Umbilical cord (tissue), 2 donors: Measurements from ENCODE around the gene FLNA. TPM values are rescaled to one million over a fixed set of nuclear protein-coding genes. Genes with fewer than 3 reads are reported as not detected.
A peak's percentile ranks its signal among the peaks of the same experiment; 100 is the strongest.

Experiments used
- DNase-seq: peaks from one replicate; pipeline ENCODE4 v3.0.0-alpha.2; 2015; ENCODE audit warnings: low spot score
- total RNA-seq: library from RNA; depleted of rRNA; stranded (reverse); fragments of >200 nt; gene quantifications from one replicate; pipeline ENCODE4 v1.2.3, GENCODE V29; 2014; ENCODE audit warnings: low replicate concordance; ENCODE audit not compliant: insufficient read depth

Gene FLNA
- total RNA-seq, 1 donor from 2014 or later: 4,615 TPM

DNA sequence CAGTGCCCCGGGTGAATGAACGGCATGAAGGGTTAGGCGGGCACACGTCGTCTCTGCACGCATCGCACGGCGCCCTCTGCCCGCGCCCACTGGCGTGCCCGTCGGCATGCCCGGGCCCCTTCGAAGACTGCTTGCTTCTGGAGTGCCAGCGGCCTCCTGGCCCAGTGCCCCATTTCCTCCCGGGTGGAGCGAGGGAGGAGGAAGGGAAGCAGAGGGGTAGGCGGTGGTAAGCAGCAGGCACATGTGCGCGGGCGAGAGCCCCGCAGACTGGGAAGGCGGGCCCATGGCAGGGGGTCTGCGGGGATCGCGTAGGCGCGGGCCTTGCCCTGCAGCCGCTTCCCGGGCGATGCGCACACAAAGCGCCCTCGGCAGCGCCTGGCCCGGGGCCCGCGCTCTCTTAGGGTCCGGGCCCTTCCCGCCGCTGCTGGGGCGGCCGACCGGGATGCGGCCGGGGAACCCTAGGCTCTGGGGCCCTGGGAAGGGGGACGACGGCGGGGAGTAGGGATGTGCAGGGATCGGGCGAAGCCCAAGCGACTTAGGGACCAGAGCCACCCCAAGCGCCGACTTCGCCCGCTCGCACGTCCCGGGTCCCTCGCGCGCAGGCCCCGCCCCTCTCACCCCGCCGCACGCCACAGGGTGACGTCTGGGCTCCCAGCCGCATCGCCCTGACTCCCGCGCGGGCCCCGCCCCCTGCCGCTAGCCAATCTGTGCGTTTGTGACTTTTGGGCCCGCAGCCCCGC, 3.8 kb upstream of the FLNA start:
- DNase-seq: peak; percentile 69

DNA sequence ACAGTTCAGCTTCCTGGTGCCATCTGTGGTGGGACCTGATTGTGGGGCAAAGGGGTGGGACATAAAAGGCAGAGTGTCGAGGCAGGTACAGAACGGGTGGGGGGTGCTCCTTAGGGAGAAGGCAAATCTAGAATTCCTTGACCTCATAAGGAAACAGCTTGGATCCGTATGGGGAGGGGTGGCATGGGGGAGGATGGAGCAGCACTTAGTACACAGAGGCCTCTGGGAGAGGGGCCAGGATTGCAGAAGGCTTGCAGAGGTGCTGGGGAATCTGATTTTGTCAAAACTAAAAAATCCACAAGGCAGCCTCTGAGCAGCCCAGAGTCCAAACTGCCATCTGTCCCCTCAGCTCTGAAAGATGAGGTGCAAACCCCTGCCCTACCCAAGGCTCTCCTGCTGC, 2.3 kb upstream of the FLNA start:
- DNase-seq: peak; percentile 41

DNA sequence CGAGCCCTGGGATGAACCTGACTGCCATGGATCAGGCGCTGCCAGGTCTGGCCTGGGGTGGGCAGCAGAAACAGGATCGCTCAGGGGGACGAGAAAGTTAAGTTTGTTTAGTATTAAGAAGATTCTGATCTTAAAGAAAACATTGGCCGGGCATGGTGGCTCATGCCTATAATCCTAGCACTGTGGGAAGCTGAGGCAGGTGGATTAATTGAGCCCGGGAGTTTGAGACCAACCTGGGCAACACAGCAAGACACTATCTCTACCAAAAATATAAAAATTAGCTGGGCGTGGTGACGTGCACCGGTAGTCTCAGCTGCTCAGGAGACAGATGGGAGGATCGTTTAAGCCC, 696 bp upstream of the FLNA start:
- no peak for DNase-seq

DNA sequence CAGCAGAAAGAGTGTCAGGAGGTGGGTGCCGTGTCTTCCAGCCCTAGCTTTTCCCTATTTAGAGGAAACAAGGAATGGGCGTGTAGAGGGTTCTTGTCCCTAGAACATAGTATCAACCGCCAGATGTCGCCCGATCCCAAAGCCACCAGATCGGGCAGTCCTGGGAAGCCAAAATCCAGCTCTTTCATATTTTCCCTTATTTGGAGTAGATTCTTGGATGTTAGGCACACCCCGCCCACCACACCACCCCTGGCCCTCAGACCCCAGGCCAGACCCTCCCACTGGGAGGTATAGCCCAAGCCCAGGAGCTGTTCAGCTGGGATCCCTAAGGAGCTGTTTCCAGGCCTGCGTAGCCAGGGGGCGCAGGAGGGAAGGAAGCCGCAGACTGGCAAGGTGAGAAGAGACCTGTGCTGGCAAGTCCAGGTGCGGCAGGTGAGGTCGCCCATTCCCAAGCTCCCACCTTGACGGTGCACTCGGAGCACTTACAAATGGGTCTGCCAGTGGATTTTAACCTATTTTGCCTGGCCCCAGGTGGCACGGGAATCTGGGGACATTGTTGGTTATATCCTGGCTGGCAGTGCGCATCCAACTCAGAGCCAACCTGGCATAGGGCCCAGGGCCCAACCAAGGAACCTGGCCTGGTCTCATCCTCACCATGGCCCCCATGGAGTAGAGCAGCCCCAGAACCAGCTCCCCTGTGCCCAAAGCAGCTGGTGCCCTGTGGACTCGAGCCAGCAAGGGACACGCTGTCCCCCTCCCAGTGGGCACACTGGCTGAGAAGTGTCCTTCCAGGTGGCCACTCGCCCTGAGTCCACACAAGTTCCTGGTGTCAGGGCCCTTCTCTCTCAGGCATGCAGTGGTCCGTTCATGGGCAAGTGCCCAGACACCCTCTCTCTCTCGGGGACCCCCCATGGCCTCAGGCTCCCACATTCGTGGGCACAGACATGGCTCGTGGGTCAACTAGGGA, 811 bp downstream of the FLNA start:
- peak; percentile 90 for DNase-seq

DNA sequence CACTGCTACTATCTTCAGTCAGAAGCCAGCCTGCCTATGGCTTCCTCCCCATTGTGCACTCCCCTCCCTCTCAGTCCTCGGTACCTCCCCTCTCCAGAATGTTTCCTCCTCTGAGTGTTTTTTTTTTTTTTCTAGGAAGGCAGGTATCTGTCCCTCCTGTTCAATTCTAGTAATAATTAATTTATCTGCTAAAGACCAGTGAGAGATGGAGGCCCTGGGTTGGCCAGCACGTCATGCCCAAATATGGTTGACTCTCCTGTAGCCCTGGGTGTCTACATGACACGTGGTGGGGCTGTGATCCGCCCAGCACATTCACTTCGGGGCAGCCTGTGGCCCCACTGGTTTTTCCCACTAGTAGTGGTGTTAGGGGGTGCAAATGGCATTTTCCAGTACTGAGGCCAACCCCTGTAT, 1.8 kb downstream of the FLNA start:
- DNase-seq: peak; percentile 42

DNA sequence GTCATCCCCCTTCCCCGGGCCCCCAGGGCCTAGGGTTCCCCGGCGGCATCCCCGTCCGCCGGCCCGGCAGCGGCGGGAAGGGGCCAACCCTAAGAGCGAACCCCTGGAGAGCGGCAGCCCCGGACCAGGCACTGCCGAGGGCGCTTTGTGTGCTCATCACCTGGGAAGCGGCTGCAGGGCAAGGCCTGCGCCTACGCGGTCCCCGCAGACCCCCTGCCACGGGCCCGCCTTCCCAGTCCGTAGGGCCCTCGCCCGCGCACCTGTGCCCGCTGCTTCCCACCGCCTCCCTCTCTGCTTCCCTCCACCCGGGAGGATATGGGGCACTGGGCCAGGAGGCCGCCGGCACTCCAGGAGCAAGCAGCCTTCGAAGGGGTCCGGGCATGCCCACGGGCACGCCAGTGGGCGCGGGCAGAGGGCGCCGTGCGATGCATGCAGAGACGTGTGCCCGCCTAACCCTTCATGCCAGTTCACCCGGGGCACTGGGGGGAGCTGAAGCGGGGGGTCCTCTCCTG, 2.6 kb downstream of the FLNA start:
- DNase-seq: no peak

DNA sequence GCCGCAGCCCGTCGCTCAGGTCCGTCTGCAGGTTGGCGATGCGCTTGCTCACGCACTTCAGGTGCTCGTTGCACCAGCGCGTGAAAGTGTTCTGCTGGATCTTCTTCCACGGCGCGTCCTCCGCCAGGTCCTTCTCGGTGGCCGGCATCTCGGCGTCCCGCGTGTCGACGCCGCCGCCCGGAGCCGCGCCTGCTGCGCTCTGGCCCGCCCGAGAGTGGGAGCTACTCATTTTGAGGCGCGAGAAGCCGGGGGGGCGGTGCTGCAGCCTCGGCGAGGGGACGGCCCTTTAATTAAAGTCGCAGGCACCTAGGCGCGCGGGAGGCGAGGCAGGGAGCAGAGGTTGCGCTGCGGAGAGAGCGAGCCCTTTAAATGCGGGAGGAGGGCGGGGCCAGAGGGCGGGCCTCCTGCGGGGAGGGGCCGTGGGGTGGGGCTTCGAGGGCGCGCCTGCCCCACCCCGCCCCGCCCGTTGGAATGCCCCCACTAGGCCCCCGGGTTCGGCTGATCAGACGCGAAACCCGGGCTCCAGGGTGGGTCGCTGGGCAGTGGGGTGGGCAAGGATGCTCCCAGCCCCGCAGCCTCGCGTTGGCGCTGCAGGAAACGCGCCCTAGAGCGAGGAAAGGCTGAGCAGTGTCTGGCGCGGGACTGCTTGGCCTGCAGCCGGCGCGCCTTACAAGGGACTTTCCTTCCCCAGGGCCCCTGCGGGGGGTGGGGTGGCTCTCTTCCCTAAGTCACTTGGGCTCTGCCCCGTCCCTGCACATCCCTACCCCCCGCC, 3.2 kb downstream of the FLNA start:
- DNase-seq: peak; percentile 95

DNA sequence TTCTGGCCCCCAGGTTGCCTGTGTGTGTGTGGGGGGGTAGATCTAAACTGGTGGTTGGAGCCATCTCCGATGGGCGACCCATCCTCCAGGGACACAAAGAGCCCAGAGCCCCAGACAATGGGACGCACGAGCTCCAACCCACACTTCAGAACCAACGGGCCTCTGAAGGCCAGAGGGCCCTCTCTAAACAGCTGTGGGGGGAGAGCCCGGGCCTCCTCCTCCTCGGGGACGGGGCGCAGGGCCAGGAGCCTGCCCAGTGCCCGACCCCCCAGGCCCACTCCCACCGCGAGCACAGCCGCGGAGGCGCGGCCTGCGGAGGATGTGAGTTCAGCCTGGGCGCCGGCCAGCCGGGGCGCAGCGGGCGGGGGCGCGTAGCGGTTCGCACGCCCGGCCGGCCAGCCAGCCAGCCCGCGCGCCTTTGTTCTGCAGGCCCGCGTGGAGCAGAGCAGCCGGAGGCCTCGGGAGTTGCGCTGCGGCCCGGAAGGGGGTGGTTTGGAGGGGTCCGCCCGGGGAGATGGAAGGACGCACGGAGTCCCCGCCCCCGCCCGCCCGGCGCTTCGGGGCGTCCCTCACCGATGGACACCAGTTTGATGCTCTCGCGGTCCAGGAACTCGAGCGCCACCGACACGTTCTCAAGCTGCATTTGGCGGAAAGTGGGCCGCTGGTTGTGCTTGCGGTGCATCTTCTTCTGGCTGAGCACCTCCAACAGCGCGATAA, 4.0 kb downstream of the FLNA start:
- DNase-seq: no peak

DNA sequence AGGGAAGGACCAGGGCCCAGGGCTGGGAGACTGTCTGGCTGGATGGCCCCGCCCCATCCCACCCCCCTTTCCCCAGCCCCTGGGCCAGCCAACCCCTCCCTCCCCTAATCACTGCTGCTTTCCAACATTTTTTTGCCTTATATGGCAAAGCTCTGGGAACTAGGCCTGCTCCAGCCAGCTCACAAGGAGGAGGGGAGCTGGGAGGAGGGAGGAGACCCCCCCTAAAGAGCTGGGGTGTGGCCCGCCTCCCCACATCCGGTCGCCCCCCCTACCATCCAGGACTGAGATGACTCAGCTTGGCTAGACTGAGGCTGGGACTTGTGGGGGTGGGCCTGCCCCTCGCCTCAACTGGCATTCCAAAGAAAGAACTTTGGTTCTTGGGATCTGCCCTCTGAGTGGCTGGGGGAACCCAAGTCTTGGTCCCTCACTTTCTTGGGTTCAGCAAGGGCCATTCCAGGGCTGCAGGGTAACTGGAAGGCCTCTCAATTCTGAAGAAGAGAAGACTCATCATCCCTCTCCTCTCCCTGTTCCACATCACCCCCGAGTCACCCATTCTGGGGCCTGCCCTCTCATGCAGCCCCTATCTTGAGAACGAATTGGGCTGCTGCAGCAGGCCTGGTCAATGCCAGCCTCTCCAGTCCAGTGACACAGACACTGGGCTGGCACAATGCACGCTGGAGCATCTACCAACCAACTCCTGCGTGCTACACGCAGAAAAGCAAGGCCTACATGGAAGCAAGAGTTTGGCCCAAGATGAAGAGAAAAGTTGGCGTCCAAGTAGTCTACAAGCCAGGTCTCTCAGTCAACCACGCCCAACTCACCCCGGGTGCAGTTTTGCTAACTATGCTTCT, 4.8 kb downstream of the FLNA start:
- DNase-seq: peak; percentile 94

DNA sequence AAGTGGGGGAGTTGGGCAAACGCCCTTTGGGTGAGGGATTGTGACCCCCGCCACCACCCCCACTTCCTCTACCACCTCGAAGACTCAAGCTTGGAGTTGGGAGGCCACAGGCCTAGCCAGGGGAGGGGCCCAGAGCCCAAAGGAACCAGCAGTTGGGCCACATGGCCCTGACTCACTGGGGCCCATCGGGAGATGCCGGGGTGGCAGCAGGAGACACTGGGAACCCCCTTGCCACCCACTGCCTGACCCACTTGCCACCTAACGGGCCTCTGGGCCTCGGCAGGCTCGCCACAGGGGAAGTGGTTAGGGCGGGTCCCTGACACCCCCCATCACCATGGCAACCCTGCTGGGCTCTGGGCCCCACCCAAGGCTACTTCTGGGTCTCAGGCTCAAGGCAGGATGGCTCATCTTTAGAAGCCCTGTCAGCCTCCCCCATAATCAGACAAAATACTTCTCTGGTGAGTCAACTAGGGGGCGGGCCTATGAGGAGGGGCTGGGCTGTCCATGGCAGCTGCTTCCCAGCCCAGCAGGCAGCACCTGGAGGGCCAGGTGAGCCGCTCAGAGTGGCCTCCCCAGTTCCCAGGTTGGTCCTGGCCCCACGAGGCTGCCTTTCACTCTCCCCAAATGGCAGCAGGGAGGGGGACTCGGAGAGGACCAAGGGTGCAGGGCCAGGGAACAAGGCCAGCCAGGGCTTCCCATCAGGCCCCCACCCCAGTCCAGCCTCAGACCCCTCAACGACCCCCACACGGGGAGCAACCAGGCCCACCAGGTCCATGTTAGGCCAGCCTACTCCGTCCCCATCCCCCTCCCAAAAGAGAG, 5.6 kb downstream of the FLNA start:
- DNase-seq: peak; percentile 91

DNA sequence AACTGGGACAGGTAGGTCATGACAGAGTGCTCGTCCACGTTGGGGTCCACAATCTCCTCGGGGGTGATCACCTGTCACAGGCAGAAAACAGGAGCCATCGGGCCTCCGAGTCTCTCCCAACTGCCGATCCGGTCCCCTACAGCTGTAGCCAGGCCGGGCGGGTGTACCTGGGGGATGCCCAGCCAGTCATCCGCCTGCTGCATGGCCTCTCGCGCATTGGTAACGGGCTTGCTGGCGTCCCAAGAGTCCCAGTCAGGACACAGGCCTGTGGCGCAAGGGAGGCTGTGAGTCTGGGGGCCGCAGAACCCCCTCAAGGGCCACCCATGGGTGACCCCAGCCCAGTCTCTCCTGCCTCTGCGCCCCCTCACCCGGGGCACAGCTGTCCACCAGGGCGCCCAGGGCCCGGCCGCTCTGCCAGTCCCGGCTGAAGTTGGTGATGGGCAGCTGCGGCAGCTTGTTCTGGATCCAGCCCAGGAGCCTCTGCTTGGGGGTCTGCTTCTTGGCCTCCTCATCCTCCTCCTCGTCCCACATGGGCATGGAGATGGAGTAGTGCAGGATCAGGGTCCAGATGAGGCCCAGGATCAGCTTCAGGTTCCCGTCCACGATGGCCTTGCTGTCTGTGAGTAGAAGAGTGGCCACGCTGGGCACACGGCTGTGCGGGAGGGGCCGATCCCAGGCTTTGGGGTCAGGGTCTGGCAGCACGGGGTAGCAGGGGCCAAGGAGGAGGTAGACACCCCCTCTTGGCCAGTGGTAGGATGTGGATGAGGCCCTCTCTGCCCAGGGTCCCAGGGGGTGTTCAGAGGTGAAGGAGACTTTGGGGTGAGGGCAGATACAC, 6.7 kb downstream of the FLNA start:
- DNase-seq: no peak

DNA sequence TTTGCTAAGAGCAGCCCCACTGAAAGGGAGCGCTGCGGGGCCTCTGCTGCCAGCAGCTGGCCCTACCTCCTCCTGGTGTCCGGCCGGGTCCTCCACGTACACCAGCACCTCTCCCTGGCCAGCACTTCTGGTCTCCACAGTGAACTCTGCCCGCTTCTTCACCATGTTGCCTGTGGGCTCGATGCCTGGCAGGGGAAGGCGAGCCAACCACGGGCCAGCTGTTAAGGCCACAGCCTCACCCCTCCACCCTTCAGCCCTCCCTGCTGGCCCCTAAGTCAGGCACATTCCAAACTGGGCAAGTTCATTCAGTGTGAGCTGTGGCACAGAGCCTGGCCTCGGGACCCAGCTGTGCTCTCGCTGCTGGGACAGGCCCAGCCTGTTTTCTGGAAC, 7.8 kb downstream of the FLNA start:
- no peak for DNase-seq

DNA sequence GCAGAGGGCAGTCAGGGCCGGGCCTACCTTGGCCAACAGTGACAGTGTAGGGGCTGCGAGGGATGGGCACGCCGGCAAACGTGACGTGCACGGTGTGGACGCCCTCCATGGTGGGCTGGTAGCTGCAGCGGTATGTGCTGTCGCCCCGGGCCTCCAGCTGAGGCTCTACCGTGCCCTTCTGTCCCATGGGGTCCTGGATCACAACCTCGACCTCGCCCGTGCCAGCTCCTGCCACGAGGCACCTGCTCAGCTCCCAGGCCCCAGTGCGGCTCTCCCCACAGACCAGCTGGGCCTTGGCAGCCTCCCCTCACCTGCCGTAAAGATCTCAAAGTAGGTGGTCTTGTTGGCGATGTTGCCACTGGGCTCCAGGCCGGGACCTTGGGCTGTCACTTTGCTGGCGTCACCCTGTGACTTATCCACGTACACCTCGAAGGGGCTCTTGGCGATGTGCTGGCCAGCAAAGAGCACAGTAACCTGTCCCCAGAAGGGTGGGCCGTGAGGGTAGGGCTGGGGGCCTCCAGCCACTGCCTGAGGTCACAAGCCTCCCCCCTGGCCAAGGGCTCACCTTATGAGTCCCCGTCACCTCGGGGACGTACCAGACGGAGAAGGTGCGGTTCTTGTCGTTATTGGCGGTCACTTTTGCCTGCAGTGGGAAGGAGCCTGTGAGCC, 8.3 kb downstream of the FLNA start:
- no peak for DNase-seq

DNA sequence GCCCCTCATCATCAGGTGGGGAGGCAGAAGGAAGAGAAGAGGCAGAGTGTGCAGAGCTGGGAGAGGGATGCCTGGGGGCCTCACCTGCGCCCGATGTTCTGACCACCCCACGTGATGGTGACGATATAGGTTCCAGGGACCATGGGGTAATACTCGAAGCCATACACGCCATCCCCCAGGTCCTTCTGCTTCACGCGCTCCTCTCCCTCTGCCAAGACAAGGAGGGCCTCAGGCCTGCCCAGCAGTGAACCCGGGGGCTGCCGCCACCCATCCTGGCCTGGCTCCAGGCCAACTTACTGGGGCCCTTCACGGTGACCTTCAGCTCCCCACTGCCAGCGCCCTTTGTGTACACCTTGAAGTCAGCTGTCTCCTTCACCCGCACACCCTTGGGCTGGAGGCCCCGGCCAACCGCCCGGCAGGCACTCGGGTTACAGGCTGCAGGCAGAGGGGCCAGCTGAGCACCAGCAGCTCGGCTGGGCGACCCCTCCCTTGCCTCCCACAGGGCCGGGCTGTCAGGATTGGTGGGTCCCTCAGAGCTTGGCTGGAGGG, 9.3 kb downstream of the FLNA start:
- DNase-seq: no peak

DNA sequence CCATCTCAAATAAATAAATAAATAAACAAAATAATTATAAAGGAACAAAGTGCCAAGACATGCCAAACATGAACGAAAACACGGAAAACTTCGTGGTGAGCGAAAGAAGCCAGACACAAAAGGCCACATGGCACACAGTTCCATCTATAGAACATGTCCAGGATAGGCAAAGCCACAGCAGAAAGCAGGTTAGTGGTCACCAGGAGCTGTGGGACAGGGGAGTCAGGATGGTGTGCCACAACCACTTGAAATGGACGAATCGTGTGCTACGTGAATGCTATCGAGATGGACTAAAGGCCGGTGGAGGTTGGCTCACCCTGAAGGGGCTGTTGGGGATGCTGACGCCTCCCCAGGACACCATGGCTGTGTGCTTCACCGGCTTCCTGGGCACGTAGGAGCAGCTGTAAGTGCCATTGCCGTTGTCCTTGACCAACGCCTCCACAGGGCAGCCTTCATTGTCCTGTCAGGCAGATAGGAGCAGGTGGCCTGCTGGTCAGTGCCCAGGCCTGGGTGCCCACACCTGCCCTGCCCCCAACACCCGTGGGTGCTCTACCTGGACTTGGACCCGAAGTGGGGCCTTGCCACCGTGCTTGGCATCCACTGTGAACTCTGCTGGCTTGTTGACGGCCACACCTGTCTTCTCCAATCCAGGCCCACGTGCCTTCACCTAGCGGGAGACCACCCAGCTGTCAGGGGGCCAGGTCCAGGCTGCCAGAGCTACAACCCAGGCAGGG, 10.6 kb downstream of the FLNA start:
- no peak for DNase-seq

DNA sequence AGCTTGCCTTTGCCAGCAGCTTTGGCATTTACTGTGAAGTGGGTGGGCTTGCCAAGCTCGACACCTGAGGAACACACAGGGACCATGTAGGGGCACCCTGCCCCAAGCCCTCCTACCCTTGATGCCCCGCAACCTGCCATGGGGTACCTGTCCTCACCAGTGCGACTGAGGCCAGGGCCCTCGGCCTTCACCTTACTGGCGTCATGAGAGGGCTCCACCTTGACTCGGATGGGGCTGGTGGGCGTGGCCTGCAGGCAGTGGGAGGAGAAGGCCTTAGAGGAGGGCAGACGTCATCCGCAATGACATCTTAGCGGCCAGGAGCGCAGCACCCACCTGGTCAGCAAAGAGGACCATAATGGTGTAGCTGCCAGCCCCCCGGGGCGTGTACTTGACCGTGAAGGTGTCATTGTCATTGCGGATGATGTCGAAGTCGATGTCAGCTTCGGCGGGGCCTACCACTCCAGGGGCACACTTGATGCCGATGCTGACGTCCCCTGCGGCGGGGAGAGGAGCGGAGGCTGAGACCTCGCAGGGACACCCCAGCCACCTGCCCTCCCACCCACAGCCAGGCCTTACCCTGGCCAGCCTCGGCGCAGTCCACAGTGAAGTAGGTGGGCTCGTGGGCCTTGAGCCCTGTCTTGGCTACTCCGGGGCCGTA, 12.2 kb downstream of the FLNA start:
- DNase-seq: no peak
